ENCODE data around the gene CANT1. TPM values are rescaled to one million over a fixed set of nuclear protein-coding genes. Genes with fewer than 3 reads are reported as not detected.

Gene CANT1
- polyA plus RNA-seq (ENCODE audit: insufficient read length) = 35.9 TPM

- DNase-seq = peak; percentile 93
Observed at GRCh38 chr17:79009397-79010303, at the start of gene CANT1. Gene CANT1, minus strand, starts transcription at chr17:79009764. Its CDS starts 12,142 bp downstream, at chr17:78997622.

DNA sequence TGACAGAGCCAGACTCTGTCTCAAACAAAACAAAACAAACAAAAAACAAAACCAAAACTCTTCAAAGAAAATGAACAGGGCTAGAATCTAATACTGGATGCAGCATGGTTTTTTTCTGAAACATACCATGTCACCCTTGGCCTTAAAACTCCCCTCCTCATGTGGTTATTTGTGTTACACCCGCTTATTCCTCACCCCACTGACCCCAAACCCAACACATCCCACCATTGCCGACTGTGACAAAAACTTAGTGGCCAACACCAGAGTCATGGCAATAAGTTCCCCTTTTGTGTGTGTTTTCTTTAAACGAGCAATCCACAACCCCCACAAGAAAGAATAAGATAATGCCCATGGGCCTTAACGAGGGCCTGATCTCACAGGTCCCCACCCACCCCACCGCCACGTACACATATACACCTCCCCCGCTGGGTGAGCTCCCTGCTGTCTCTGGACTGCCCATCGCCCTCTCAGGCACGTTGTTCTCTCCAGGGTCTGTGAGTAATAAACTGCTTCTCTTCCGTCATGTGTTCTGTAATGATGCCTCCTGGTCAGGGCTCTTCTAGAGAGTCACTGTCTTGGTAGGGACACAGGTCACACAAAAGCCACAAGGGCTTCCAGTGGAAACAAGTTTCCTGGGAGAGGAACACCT, 48.3 kb upstream of the CANT1 start:
- DNase-seq = no peak

DNA sequence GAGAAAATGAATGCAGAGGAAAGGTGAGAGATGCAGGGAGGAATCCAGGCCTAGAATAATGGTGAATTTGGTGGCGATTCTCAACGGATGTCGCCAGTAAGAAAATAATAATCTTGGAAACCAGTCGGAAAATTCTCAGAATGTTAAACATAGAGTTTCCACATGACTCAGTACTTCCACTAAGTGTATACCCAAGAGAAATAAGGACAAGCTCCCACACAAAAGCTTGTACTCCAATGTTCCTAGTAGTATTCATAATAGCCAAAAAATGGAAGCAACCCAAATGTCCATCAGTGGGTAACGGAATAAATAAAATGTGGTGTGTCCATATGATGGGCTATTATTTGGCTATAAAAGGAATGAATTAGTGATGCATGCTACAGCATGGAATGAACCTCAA, 45.6 kb upstream of the CANT1 start:
- DNase-seq = no peak

GRCh38 chr17:79054200-79054960, 44.8 kb upstream of the CANT1 start:
- no peak for DNase-seq

GRCh38 chr17:79053251-79053925, 43.8 kb upstream of the CANT1 start:
- DNase-seq = no peak

GRCh38 chr17:79052131-79052530, 42.6 kb upstream of the CANT1 start:
- DNase-seq = no peak

- DNase-seq = no peak
Observed at GRCh38 chr17:79051306-79051705, 41.7 kb upstream of the CANT1 start.

GRCh38 chr17:79050551-79050950, 41.0 kb upstream of the CANT1 start:
- no peak for DNase-seq

DNA sequence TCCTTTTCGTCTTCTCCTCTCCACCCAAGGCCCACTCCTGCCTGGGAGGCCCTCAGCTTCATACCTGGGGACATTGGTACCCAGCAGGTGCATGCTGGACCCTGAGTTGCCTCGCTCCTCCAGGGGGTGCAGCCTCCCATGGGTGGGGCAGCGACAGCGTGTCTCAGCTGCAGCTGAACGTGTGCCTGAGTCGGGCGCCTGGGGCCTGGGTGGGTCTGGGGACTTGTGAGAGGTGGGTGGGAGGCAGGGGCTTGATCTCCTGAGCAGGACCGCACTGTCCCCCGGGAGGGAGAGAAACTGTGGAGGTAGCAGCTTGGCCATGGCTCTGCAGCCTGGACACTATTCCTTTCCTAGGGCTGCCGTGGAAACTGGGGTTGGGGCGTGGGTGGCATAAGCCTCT, 40.3 kb upstream of the CANT1 start:
- DNase-seq = no peak

DNA sequence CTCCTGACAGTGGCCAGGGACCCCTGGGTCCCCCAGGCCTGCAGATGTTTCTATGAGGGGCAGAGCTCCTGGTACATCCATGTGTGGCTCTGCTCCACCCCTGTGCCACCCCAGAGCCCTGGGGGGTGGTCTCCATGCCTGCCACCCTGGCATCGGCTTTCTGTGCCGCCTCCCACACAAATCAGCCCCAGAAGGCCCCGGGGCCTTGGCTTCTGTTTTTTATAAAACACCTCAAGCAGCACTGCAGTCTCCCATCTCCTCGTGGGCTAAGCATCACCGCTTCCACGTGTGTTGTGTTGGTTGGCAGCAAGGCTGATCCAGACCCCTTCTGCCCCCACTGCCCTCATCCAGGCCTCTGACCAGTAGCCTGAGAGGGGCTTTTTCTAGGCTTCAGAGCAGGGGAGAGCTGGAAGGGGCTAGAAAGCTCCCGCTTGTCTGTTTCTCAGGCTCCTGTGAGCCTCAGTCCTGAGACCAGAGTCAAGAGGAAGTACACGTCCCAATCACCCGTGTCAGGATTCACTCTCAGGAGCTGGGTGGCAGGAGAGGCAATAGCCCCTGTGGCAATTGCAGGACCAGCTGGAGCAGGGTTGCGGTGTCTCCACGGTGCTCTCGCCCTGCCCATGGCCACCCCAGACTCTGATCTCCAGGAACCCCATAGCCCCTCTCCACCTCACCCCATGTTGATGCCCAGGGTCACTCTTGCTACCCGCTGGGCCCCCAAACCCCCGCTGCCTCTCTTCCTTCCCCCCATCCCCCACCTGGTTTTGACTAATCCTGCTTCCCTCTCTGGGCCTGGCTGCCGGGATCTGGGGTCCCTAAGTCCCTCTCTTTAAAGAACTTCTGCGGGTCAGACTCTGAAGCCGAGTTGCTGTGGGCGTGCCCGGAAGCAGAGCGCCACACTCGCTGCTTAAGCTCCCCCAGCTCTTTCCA, 39.5 kb upstream of the CANT1 start:
- DNase-seq = no peak

DNA sequence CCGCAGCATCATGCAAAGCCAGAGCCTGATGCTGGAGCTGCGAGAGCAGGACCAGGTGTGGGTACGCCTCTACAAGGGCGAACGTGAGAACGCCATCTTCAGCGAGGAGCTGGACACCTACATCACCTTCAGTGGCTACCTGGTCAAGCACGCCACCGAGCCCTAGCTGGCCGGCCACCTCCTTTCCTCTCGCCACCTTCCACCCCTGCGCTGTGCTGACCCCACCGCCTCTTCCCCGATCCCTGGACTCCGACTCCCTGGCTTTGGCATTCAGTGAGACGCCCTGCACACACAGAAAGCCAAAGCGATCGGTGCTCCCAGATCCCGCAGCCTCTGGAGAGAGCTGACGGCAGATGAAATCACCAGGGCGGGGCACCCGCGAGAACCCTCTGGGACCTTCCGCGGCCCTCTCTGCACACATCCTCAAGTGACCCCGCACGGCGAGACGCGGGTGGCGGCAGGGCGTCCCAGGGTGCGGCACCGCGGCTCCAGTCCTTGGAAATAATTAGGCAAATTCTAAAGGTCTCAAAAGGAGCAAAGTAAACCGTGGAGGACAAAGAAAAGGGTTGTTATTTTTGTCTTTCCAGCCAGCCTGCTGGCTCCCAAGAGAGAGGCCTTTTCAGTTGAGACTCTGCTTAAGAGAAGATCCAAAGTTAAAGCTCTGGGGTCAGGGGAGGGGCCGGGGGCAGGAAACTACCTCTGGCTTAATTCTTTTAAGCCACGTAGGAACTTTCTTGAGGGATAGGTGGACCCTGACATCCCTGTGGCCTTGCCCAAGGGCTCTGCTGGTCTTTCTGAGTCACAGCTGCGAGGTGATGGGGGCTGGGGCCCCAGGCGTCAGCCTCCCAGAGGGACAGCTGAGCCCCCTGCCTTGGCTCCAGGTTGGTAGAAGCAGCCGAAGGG, 38.6 kb upstream of the CANT1 start:
- DNase-seq = no peak

DNA sequence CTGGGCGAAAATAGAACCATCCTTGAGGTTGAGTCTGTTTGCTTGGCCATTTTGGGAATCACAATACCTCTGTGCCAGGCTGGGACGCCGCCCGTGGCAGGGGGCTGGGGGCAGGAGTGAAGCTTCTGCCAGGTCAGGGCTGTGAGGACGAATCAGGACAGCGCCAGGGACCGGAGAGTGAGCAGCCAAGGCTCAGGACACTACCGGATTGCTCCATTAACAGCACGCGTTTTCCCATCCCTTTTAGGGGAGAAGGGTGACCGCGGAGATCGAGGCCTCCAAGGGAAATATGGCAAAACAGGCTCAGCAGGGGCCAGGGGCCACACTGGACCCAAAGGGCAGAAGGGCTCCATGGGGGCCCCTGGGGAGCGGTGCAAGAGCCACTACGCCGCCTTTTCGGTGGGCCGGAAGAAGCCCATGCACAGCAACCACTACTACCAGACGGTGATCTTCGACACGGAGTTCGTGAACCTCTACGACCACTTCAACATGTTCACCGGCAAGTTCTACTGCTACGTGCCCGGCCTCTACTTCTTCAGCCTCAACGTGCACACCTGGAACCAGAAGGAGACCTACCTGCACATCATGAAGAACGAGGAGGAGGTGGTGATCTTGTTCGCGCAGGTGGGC, 37.8 kb upstream of the CANT1 start:
- DNase-seq = peak; percentile 47

GRCh38 chr17:79046916-79047280, 37.3 kb upstream of the CANT1 start:
- DNase-seq = peak; percentile 89

- DNase-seq = no peak
Observed at GRCh38 chr17:79046197-79046915, 36.8 kb upstream of the CANT1 start.

GRCh38 chr17:79045842-79046196, 36.3 kb upstream of the CANT1 start:
- DNase-seq = peak; percentile 80

- no peak for DNase-seq
Observed at GRCh38 chr17:79045001-79045729, 35.6 kb upstream of the CANT1 start.

DNA sequence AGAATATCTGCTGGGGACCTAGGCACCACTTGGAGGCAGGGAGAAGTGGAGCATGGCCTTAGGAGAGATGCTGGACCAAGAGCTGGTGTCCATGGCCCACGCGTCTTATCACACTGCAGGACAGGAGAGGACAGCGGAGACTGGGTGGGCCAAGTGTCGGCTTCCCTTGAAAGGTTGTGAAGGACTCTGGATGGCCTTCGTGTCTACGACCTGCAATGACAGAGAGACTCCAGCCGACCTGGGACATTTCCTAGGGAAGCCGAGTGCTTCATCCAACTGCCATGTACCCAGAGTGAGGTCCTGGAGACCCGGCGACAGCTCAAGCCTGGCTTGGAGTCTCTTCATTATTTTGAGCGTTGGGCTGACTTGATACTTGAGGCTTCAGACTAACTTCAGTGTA, 34.9 kb upstream of the CANT1 start:
- no peak for DNase-seq

GRCh38 chr17:79043931-79044320, 34.4 kb upstream of the CANT1 start:
- no peak for DNase-seq

All from hindlimb muscle (tissue), 1 donor.